Epithelial cell of esophagus (primary cell): ENCODE data around the gene RNMT.

Source experiments
- DNase-seq: peaks from one replicate; pipeline ENCODE4 v3.0.0; 2010; ENCODE audit warnings: low read depth
- H3K4me3 ChIP-seq: 2 replicates; pipeline ENCODE4 v1.5.1; 2011; ENCODE audit warnings: mild to moderate bottlenecking, low read length, control low read depth
- CTCF ChIP-seq: IDR thresholded peaks from 2 replicates; pipeline ENCODE4 v1.5.1; 2011; ENCODE audit warnings: low read depth, mild to moderate bottlenecking, low read length, control low read depth, inconsistent platforms; ENCODE audit not compliant: insufficient read depth; ENCODE audit errors: missing control alignments

The RNMT gene

GRCh38 chr18:13775058-13775457 lies 48.6 kb downstream of the RNMT start:
- no peak overlapping the region for H3K4me3 ChIP-seq
- no peak for TF ChIP-seq CTCF
- DNase-seq = no peak

GRCh38 chr18:13791181-13791580 lies 64.7 kb downstream of the RNMT start:
- no peak for TF ChIP-seq CTCF

GRCh38 chr18:13793819-13794218 lies 67.3 kb downstream of the RNMT start:
- H3K4me3 ChIP-seq = no peak overlapping the region
- no peak for DNase-seq
- no peak for TF ChIP-seq CTCF

More at GRCh38 chr18:13791181-13791580, 64.7 kb downstream of the RNMT start:
- peak; percentile 90 for DNase-seq
- H3K4me3 ChIP-seq = no peak overlapping the region

DNA sequence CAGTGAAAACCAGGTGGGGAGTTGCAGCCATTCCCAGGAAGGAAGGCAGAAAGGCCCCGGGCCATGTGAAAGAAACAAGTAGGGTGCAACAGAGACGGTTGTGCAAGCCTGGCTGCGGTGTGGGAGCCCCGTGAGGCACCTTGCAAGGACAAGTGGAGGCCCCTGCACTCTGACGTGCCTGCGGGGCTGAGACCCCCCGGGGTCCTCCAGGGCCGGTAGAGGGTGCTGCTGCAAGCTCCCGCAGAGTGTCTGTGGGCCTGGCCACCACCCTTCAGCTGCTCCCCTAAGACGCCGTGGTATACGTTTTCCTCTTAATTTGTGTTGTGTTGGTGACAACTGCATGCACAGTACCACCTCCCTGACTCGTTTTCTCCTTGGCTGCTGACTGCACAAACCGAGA lies 70.0 kb downstream of the RNMT start:
- no peak for TF ChIP-seq CTCF
- no peak for DNase-seq
- H3K4me3 ChIP-seq = no peak overlapping the region

DNA sequence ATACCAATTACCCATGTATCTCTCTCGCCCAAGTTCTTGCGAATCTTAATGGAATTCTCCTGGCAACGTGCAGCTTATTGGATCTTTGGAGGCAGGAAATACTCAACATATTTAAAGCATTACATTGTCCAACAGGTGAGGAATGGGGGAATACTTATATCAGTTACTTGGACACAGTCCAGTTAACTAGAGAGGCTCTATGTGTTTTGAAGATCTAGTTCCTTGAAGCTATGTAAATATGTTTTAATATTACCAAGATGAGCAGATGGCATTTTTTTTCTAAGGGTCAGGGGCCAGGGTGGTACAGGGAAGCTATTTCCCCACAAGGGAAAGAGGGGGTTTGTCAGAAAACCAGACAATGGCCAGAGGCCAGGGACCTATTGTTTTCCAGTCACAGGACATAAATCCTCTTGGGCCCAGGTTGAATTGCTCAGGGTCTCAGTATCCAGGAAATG lies 70.7 kb downstream of the RNMT start:
- H3K4me3 ChIP-seq = no peak overlapping the region
- peak; percentile 82 for DNase-seq
- TF ChIP-seq CTCF = no peak

DNA sequence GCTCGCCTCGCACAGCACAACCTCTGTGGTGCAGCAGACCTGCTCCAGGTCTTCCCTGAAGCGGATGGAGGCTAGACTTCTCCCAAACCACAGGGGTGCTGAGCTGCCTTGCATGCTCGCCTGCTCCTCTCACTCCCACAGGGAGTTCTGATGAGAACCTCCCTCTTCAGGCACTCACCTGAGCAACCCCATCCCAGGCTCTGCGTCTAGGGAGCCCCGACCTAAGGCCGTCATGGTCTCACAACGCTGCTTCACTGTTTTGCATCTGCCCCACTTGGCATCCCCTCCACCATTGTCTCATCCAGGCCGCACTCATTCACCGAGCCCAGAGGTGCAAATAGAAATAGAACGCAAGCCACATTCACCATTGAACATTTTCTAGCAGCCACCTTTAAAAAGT lies 72.9 kb downstream of the RNMT start:
- no peak for DNase-seq
- no peak for TF ChIP-seq CTCF
- no peak overlapping the region for H3K4me3 ChIP-seq

DNA sequence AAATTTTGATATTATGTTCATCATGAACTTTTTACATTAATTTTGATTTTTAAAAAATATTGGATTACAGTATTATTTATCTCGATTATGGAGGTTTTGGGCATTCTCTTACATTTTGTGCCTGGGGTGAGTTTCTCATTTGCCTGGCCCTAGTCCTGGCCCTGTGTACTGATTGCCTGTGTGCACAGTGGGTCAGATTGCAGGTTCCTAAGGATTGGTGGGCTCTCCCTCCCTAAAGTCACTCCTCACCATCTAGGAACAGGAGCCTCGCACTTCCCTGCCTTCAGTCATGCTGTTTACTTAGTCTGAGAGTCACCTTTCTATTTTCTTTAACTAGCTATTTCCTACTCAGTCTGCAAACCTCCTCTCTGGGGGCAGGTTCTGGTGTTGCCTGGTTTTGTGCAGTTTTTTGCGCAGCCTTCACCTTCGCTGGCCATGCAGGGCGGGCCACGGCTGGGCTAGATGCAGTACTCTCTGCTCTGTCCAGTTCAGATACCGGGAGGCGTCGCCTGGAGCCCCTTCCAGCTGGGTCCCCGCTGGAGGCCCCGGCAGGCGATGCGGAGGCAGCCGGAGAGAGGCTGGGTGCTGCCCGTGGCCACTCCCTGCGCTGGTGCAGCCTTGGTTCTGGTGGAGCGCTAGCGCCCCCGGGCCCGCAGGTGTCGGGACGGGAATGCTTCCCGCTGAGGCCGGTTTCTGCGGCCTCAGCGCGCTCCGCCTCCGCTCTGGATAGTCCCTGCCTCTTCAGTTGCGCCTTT lies 74.2 kb downstream of the RNMT start:
- peak; percentile 63 for TF ChIP-seq CTCF
- peak overlapping the region; percentile 40 for H3K4me3 ChIP-seq
- DNase-seq = peak; percentile 83
